Right forelimb (tissue), 1 donor: Measurements from ENCODE around the gene OTUD3.
"Not testable (repeated sequence)": the region's sequence is repeated elsewhere in the genome, so short reads cannot be mapped to it uniquely, and the experiment has no call there.

Experiments used
- DNase-seq: peaks from one replicate; pipeline ENCODE4 v3.0.0-alpha.2; 2018

OTUD3 gene, protein sequence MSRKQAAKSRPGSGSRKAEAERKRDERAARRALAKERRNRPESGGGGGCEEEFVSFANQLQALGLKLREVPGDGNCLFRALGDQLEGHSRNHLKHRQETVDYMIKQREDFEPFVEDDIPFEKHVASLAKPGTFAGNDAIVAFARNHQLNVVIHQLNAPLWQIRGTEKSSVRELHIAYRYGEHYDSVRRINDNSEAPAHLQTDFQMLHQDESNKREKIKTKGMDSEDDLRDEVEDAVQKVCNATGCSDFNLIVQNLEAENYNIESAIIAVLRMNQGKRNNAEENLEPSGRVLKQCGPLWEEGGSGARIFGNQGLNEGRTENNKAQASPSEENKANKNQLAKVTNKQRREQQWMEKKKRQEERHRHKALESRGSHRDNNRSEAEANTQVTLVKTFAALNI

DNA sequence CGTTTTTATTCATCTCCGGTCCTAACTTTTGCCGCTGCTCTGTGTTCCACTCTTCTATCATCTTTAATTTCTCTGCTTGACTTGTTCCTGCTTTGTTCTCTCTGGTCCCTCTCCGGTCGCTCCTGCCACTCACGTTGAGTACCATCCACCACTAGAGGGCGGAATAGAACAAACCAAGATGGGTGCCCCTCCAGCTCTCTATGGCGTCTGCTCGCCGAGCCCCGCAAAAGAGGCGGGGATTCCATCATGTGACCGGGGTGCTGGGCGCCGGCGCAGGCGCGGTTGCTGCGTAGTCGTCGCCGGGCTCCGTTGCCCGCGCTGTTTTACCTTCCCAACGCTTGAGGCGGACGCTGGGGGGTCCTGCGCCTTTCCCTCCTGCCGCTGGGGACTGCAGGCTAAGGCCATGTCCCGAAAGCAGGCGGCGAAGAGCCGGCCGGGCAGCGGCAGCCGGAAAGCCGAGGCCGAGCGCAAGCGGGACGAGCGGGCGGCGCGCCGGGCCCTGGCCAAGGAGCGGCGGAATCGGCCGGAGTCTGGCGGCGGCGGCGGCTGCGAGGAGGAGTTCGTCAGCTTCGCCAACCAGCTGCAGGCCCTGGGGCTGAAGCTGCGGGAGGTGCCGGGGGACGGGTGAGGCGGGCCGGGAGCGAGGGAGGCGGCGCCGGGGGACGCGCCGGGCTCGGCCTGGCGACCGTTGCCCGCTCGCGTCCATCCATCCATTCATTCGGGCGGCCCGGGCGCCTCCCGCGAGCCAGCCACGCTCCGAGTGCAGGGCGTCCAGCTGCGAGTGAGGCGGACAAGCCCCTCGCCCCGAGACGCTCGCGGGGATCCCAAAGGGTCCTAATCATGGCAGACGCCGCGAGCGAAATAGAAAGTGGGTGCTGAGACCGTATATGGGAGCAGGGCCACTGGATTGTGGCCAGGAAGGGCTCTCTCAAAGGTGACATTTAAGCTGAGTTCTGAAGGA lies at the start of gene OTUD3:
OTUD3 (plus strand) TSS at position 285 of the 961 bp plus-strand sequence; CDS start at position 404, 119 bp downstream.
- DNase-seq, result peak; percentile 95

- DNase-seq, result no peak
Observed at GRCh38 chr1:19835578-19835977, 46.6 kb upstream of the OTUD3 start.

GRCh38 chr1:19837866-19838265 lies 44.3 kb upstream of the OTUD3 start:
- no peak for DNase-seq

DNA sequence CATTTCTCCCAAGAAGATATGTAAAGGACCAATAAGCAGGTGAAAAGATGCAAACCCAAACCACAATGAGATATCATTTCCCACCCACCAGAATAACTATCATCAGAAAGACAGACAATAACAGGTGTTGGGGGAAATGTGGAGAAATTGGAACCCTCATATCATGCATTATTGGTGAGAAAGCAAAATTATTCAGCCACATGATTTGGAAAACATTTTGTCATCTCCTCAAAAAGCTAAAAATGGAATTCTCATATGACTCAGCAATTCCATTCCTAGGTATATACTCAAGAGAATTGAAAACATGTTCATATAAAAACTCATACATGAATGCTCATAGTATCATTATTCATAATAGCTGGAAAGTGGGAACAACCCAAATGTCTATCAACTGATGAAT lies 42.0 kb upstream of the OTUD3 start:
- DNase-seq, result no peak

GRCh38 chr1:19844731-19845495 lies 37.3 kb upstream of the OTUD3 start:
- no peak for DNase-seq

GRCh38 chr1:19845555-19845954 lies 36.6 kb upstream of the OTUD3 start:
- DNase-seq, result no peak

GRCh38 chr1:19846338-19846737 lies 35.9 kb upstream of the OTUD3 start:
- no peak for DNase-seq

- DNase-seq, result not testable (repeated sequence)
Observed at GRCh38 chr1:19847334-19847733, 34.9 kb upstream of the OTUD3 start.

GRCh38 chr1:19849307-19849706 lies 32.9 kb upstream of the OTUD3 start:
- not testable (repeated sequence) for DNase-seq

DNA sequence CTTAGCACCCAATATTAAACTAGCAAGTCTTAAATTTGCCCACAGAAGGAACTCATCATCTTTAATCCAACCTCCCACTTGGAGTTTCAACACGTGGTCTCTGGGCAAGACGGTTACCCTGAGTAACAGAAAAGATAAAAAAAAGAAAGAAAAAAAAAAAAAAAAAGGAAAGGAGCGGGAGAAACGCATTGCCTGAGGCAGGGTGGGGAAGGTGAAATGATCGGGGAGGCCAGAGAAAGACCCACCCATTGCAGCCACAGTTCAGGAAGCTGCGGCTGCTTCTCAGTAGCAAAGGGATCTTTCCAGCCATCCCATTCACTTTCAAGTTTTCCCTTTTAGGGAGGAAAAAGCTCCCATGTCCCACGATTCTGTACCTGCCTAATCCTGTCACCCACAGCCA lies 32.0 kb upstream of the OTUD3 start:
- DNase-seq, result no peak

GRCh38 chr1:19852036-19852435 lies 30.2 kb upstream of the OTUD3 start:
- DNase-seq, result no peak

DNA sequence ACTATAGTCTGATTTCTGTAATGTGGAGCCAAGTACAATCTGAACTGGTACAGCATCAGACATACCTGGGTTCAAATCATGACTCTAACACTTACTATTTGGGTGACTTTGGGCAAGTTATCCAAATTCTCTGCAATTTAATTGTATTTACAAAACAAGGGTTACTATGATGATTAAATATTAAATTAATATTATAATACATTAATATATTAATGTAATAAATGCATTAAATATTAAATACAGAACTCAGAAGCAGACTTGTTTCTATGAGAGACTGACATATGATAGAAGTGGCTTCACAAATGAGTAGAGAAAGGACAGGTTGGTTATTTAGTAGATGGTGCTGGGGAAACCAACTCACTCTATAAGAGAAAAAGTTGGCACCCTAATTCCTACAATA lies 27.3 kb upstream of the OTUD3 start:
- no peak for DNase-seq

- no peak for DNase-seq
Observed at GRCh38 chr1:19858893-19859292, 23.3 kb upstream of the OTUD3 start.

- no peak for DNase-seq
Observed at GRCh38 chr1:19859876-19860275, 22.3 kb upstream of the OTUD3 start.

DNA sequence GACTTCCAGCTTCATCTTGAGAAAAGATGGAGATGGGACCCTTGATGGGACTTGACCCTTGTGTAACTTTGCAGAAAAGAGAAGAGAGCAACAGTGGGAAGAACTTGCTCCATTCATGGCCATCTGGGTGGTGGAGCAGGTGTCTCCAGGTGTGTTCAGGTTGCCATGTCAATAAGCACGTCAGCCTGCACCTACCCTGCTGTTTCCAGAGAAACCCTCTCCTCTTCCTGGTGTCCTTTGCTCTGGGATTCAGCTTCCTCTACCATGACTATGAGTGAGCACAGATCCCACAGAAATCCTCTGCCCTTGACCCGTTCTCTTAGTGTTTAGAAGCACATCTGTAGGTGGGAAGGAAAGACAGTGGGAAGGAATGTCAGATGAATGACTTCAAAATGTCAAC lies 21.8 kb upstream of the OTUD3 start:
- no peak for DNase-seq

- DNase-seq, result no peak
Observed at GRCh38 chr1:19861034-19861433, 21.2 kb upstream of the OTUD3 start.

GRCh38 chr1:19861842-19862530 lies 20.2 kb upstream of the OTUD3 start:
- no peak for DNase-seq

DNA sequence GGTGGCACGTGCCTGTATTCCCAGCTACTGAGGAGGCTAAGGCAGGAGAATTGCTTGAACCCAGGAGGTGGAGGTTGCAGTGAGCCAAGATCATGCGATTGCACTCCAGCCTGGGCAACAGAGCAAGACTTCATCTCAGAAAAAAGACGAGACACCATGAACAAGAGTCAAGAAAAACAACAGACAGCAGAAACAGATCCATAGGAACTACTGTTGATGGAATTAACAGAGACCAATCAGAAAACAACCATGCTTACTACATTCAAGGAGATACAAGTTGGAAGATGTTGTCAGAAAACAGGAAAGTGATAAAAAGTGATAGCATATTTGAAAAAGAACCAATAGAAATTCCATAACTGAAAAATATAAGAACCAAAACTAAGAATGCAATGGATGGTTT lies 19.3 kb upstream of the OTUD3 start:
- no peak for DNase-seq

GRCh38 chr1:19864570-19865160 lies 17.5 kb upstream of the OTUD3 start:
- DNase-seq, result no peak

DNA sequence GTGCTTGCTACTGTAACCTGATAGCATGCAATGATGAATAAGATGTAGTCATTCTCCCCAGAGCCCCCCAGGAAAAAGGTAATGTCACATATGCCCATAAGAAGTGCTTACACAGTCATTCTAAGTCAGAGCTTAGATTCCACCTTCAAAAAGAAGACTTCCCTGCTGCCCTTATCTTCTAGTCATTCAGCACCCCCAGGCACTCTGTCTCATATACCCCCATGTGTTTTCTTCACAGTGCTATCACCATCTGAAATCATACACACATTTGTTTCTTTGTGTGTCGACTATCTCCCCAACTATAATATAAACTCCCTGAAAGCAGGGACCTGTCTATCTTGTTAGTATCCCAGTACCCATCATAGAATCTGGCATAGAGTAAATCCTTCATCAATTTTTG lies 16.2 kb upstream of the OTUD3 start:
- DNase-seq, result no peak

DNA sequence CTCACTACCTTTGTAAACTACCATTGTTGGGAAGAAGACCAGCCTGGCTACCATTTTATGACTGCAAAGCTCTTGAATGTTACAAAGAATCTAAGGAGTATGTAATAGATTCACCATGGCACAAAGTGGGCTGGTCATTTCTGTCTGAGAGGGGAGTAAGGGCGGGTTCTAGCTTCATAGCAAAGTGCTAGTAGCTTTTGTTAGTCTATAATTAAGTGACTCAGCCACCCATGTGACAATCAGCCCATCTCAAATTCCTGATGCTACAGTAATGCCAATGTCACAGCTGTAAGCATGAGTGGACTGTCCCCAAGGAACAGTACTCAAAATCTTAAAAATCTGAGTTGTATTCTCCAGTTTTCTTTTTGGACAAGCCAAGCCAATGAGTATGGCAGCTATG lies 15.4 kb upstream of the OTUD3 start:
- DNase-seq, result no peak

- DNase-seq, result not testable (repeated sequence)
Observed at GRCh38 chr1:19868575-19868974, 13.6 kb upstream of the OTUD3 start.
